Activated CD8-positive, alpha-beta memory T cell treated with anti-CD3 and anti-CD28 coated beads, Interleukin-2, amount 10 ng/mL, durations not matched to agents 7 days and 5 days (primary cell): ENCODE results near the gene PCNX3. TPM values are rescaled to one million over a fixed set of nuclear protein-coding genes. Genes with fewer than 3 reads are reported as not detected.

Experiments used
- ATAC-seq: fragments of 150-1000 bp; cut with Tn5 transposase; one replicate; pipeline ENCODE4 v1.10.0; 2021; ENCODE audit warnings: moderate library complexity
- CTCF ChIA-PET: fragments of 350-600 bp; sonication (Branson Sonifier 250); formaldehyde crosslinking; loops from one replicate; lab custom pipeline; 2021; ENCODE audit warnings: antibody characterized with exemption; lab: Charles Lee
- DNase-seq: peaks from one replicate; pipeline ENCODE4 v3.0.0-alpha.2; 2020
- H3K27ac Mint-ChIP-seq: one replicate; pipeline ENCODE4 v1.8.0; 2021; ENCODE audit warnings: mild to moderate bottlenecking, mixed read lengths
- H3K27me3 Mint-ChIP-seq: one replicate; pipeline ENCODE4 v1.8.0; 2021; ENCODE audit warnings: mixed read lengths
- H3K36me3 Mint-ChIP-seq: one replicate; pipeline ENCODE4 v1.8.0; 2021; ENCODE audit warnings: mild to moderate bottlenecking, mixed read lengths
- H3K4me1 Mint-ChIP-seq: one replicate; pipeline ENCODE4 v1.8.0; 2021; ENCODE audit warnings: mixed read lengths
- H3K4me3 Mint-ChIP-seq: one replicate; pipeline ENCODE4 v1.8.0; 2021; ENCODE audit warnings: mild to moderate bottlenecking, moderate library complexity, mixed read lengths
- H3K9me3 Mint-ChIP-seq: one replicate; pipeline ENCODE4 v1.8.0; 2022; ENCODE audit warnings: low read depth, mixed read lengths
- total RNA-seq, 2 experiments: library from RNA; stranded (reverse); gene quantifications; one replicate each; pipeline ENCODE4 v1.2.3, GENCODE V29; 2021

Gene PCNX3
- total RNA-seq, 2 experiments from 2014 or later = 54.9 to 57.1 TPM

GRCh38 chr11:65584723-65585171, 30.8 kb upstream of the PCNX3 start:
- no peak overlapping the region for H3K27ac Mint-ChIP-seq
- H3K27me3 Mint-ChIP-seq = no peaks in the 10 kb centered on the region
- no peak overlapping the region for H3K4me3 Mint-ChIP-seq
- peaks cover 55% of the 10 kb centered on the region for H3K4me1 Mint-ChIP-seq
- ATAC-seq = no peak
- no peak for DNase-seq
- CTCF ChIA-PET = interaction anchor here (1.0 to 12.7 kb wide), 4 partner anchors 9 to 43 kb away, joined by 6 to 209 read pairs (median 78); partner anchors contain the start of genes FAM89B and ZNRD2
- H3K9me3 Mint-ChIP-seq = no peaks in the 10 kb centered on the region
- H3K36me3 Mint-ChIP-seq = peaks cover 27% of the 10 kb centered on the region

GRCh38 chr11:65585396-65586246, 30.0 kb upstream of the PCNX3 start:
- peaks cover 27% of the 10 kb centered on the region for H3K36me3 Mint-ChIP-seq
- H3K4me3 Mint-ChIP-seq = no peak overlapping the region
- ATAC-seq (no peak), DNase-seq (no peak)
- H3K9me3 Mint-ChIP-seq = no peaks in the 10 kb centered on the region
- peak overlapping the region; percentile 60 for H3K27ac Mint-ChIP-seq
- H3K27me3 Mint-ChIP-seq = no peaks in the 10 kb centered on the region
- CTCF ChIA-PET = interaction anchor here (0.7 to 12.7 kb wide), 6 partner anchors 8 to 404 kb away, joined by 3 to 209 read pairs (median 76); partner anchors contain the start of genes CAPN1, EHBP1L1, FAM89B and ZNRD2
- peaks cover 57% of the 10 kb centered on the region for H3K4me1 Mint-ChIP-seq

GRCh38 chr11:65586247-65586630, 29.3 kb upstream of the PCNX3 start:
- Mint-ChIP-seq H3K36me3 (peaks cover 26% of the 10 kb centered on the region), H3K27me3 (no peaks in the 10 kb centered on the region), H3K9me3 (no peaks in the 10 kb centered on the region), H3K4me1 (peaks cover 57% of the 10 kb centered on the region), H3K4me3 (no peak overlapping the region), H3K27ac (peak overlapping the region; percentile 60)
- DNase-seq (no peak), ATAC-seq (no peak)
- CTCF ChIA-PET = interaction anchor here (0.7 to 12.7 kb wide), 7 partner anchors 8 to 404 kb away, joined by 3 to 209 read pairs (median 8); partner anchors contain the start of genes CAPN1, EHBP1L1, FAM89B and ZNRD2

- H3K4me3 Mint-ChIP-seq = no peak overlapping the region
- peaks cover 28% of the 10 kb centered on the region for H3K36me3 Mint-ChIP-seq
- no peaks in the 10 kb centered on the region for H3K27me3 Mint-ChIP-seq
- peaks cover 57% of the 10 kb centered on the region for H3K4me1 Mint-ChIP-seq
- ATAC-seq = no peak
- CTCF ChIA-PET = interaction anchor here (0.7 to 12.7 kb wide), 10 partner anchors 9 to 723 kb away, joined by 3 to 209 read pairs (median 7); partner anchors contain the start of genes CAPN1, EHBP1L1, FAM89B and MAP3K11
- DNase-seq = no peak
- H3K27ac Mint-ChIP-seq = peak overlapping the region; percentile 60
- no peaks in the 10 kb centered on the region for H3K9me3 Mint-ChIP-seq
These were observed 28.9 kb upstream of the PCNX3 start for GRCh38 chr11:65586676-65587075.

- H3K4me3 Mint-ChIP-seq = peak overlapping the region; percentile 37
- no peaks in the 10 kb centered on the region for H3K9me3 Mint-ChIP-seq
- peaks cover 24% of the 10 kb centered on the region for H3K36me3 Mint-ChIP-seq
These were observed 27.1 kb upstream of the PCNX3 start for GRCh38 chr11:65588199-65589054.

GRCh38 chr11:65589444-65590239, 25.9 kb upstream of the PCNX3 start:
- ATAC-seq = no peak
- Mint-ChIP-seq H3K4me1 (peaks cover 42% of the 10 kb centered on the region), H3K36me3 (peaks cover 17% of the 10 kb centered on the region), H3K9me3 (no peaks in the 10 kb centered on the region), H3K4me3 (no peak overlapping the region), H3K27me3 (no peaks in the 10 kb centered on the region), H3K27ac (peak overlapping the region; percentile 96)
- DNase-seq = peak; percentile 72
- CTCF ChIA-PET = interaction anchor here (1.0 to 12.7 kb wide), 14 partner anchors 12 to 170 kb away, joined by 3 to 209 read pairs (median 6); partner anchors contain the start of genes EHBP1L1, FAM89B, MAP3K11 and PCNX3

More at GRCh38 chr11:65588199-65589054, 27.1 kb upstream of the PCNX3 start:
- DNase-seq (peak; percentile 93), ATAC-seq (peak; percentile 85)
- Mint-ChIP-seq H3K27me3 (no peaks in the 10 kb centered on the region), H3K4me1 (peaks cover 49% of the 10 kb centered on the region), H3K27ac (peak overlapping the region; percentile 96)
- CTCF ChIA-PET = interaction anchor here (0.6 to 12.7 kb wide), 25 partner anchors 9 to 729 kb away, joined by 3 to 209 read pairs (median 6); partner anchors contain the start of genes CDC42EP2, EHBP1L1, FAM89B and MAP3K11

- ATAC-seq = no peak
- H3K36me3 Mint-ChIP-seq = peaks cover 17% of the 10 kb centered on the region
- no peaks in the 10 kb centered on the region for H3K27me3 Mint-ChIP-seq
- CTCF ChIA-PET = interaction anchor here (1.0 to 12.7 kb wide), 12 partner anchors 12 to 64 kb away, joined by 3 to 209 read pairs (median 6); partner anchors contain the start of genes EHBP1L1, FAM89B, MAP3K11 and PCNX3
- H3K4me1 Mint-ChIP-seq = peaks cover 47% of the 10 kb centered on the region
- no peaks in the 10 kb centered on the region for H3K9me3 Mint-ChIP-seq
- DNase-seq = no peak
- H3K4me3 Mint-ChIP-seq = no peak overlapping the region
- peak overlapping the region; percentile 64 for H3K27ac Mint-ChIP-seq
These were observed 25.3 kb upstream of the PCNX3 start for GRCh38 chr11:65590240-65590738.

GRCh38 chr11:65591939-65592857, 23.4 kb upstream of the PCNX3 start:
- H3K4me1 Mint-ChIP-seq = peaks cover 40% of the 10 kb centered on the region
- H3K36me3 Mint-ChIP-seq = peaks cover 10% of the 10 kb centered on the region
- CTCF ChIA-PET = interaction anchor here (1.0 to 12.7 kb wide), 10 partner anchors 14 to 51 kb away, joined by 3 to 209 read pairs (median 16); partner anchors contain the start of genes EHBP1L1, FAM89B, MAP3K11 and PCNX3
- DNase-seq (no peak), ATAC-seq (no peak)
- no peak overlapping the region for H3K27ac Mint-ChIP-seq
- no peaks in the 10 kb centered on the region for H3K9me3 Mint-ChIP-seq
- H3K27me3 Mint-ChIP-seq = no peaks in the 10 kb centered on the region
- H3K4me3 Mint-ChIP-seq = no peak overlapping the region

- Mint-ChIP-seq H3K36me3 (peaks cover 9% of the 10 kb centered on the region), H3K4me1 (peaks cover 32% of the 10 kb centered on the region), H3K9me3 (no peaks in the 10 kb centered on the region), H3K4me3 (no peak overlapping the region), H3K27ac (no peak overlapping the region), H3K27me3 (no peaks in the 10 kb centered on the region)
- ATAC-seq (no peak), DNase-seq (no peak)
- CTCF ChIA-PET = interaction anchor here (1.1 to 12.7 kb wide), 17 partner anchors 10 to 264 kb away, joined by 3 to 209 read pairs (median 10); partner anchors contain the start of genes EHBP1L1, FAM89B, LTBP3 and MAP3K11
These were observed 22.6 kb upstream of the PCNX3 start for GRCh38 chr11:65592858-65593517.

GRCh38 chr11:65593518-65594414, 21.8 kb upstream of the PCNX3 start:
- no peaks in the 10 kb centered on the region for H3K27me3 Mint-ChIP-seq
- DNase-seq = peak; percentile 63
- peak; percentile 61 for ATAC-seq
- CTCF ChIA-PET = interaction anchor here (0.7 to 12.7 kb wide), 24 partner anchors 10 to 265 kb away, joined by 3 to 209 read pairs (median 6); partner anchors contain the start of genes EHBP1L1, FAM89B, LTBP3 and MAP3K11
- no peak overlapping the region for H3K4me3 Mint-ChIP-seq
- H3K27ac Mint-ChIP-seq = peak overlapping the region; percentile 49
- H3K4me1 Mint-ChIP-seq = peaks cover 24% of the 10 kb centered on the region
- H3K36me3 Mint-ChIP-seq = peaks cover 9% of the 10 kb centered on the region
- no peaks in the 10 kb centered on the region for H3K9me3 Mint-ChIP-seq
